Suprapubic skin (tissue), 4 donors: ENCODE results near the gene ATG9A. TPM values are rescaled to one million over a fixed set of nuclear protein-coding genes. Genes with fewer than 3 reads are reported as not detected.

Experiments
- DNase-seq, 2 donors: peaks; one replicate each; pipeline ENCODE4 v3.0.0-alpha.2; 2019; ENCODE audit warnings: low spot score in 2 of 2
- H3K27ac ChIP-seq: fragments of 200-600 bp; sonication (generic); one replicate; pipeline ENCODE4 v1.5.1; 2019
- H3K27me3 ChIP-seq: fragments of 200-600 bp; sonication (generic); one replicate; pipeline ENCODE4 v1.5.1; 2019
- H3K36me3 ChIP-seq: fragments of 200-600 bp; sonication (generic); one replicate; pipeline ENCODE4 v1.5.1; 2019
- H3K4me1 ChIP-seq: fragments of 200-600 bp; sonication (generic); one replicate; pipeline ENCODE4 v1.5.1; 2019
- H3K4me3 ChIP-seq: fragments of 200-600 bp; sonication (generic); one replicate; pipeline ENCODE4 v1.5.1; 2019; ENCODE audit warnings: mild to moderate bottlenecking
- H3K9me3 ChIP-seq: fragments of 200-600 bp; sonication (generic); one replicate; pipeline ENCODE4 v1.5.1; 2019
- EP300 ChIP-seq: sonication (generic); formaldehyde crosslinking; IDR thresholded peaks from one replicate; pipeline ENCODE4 v1.6.1; 2017; ENCODE audit warnings: antibody characterized with exemption
- POLR2A ChIP-seq, 2 donors: fragments of 450-650 bp; IDR thresholded peaks; one replicate each; pipeline ENCODE4 v1.6.1; 2017; ENCODE audit warnings: antibody characterized with exemption in 2 of 2, mild to moderate bottlenecking in 2 of 2, moderate library complexity in 2 of 2
- POLR2AphosphoS5 ChIP-seq, 3 donors: sonication (generic); formaldehyde crosslinking; IDR thresholded peaks; one replicate each; pipeline ENCODE4 v1.6.1; 2017; ENCODE audit warnings: antibody characterized with exemption in 3 of 3
- WGBS: methylation state at CpG from one replicate; pipeline ENCODE4 v1.1.5; 2018; 5-methylcytosine and 5-hydroxymethylcytosine counted together
- total RNA-seq, 4 donors: library from RNA; depleted of rRNA; stranded (reverse); fragments of >200 nt; gene quantifications; one replicate each; pipeline ENCODE4 v1.1.0, GENCODE V29; 2016
- TF ChIP-seq, protein P1 (sequence below), 2 donors: fragments of 200-600 bp in 1 of 2; fragments of 450-650 bp in 1 of 2; sonication (generic) in 1 of 2; IDR thresholded peaks; one replicate each; pipeline ENCODE4 v1.5.1; 2016 to 2019; ENCODE audit warnings: antibody characterized with exemption in 2 of 2, mild to moderate bottlenecking in 1 of 2, moderate library complexity in 1 of 2

ATG9A gene
- total RNA-seq, 4 donors from 2014 or later: 60.3 to 83.9 (median 64.6) TPM

DNA sequence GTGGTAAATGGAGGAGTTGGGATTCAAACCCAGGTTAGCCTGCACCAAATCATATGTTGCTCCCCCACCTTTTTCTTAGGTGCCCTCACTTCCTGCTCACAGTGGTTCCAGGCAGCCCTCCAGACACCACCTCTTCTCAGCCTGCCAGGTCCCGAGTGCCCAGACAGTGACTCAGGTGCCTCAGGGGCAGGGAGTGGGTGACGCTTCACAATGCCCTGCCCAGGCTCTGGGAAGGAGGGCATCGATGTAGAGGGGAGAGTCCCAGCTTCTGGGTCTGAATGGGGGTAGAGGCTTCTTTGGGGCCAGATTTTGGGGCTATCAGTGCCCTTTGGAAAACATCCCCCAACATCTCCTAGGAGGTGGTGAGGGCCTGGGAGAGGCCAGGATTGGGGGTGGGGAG, 44.5 kb upstream of the ATG9A start:
- no peak for DNase-seq
- 61% methylated on average over 3 of the region's 3 CpGs for WGBS
- Histone ChIP-seq H3K27ac (peak overlapping the region; percentile 90), H3K36me3 (no peaks in the 10 kb centered on the region), H3K4me3 (no peak overlapping the region), H3K27me3 (no peaks in the 10 kb centered on the region), H3K4me1 (peaks cover 31% of the 10 kb centered on the region), H3K9me3 (no peaks in the 10 kb centered on the region)
- peak in 1 of 3 donors; percentile 7 for TF ChIP-seq POLR2AphosphoS5 (IDR thresholded peaks at IDR 0.05)
- TF ChIP-seq POLR2A (IDR thresholded peaks at IDR 0.05): no peak
- no peak for TF ChIP-seq EP300

DNA sequence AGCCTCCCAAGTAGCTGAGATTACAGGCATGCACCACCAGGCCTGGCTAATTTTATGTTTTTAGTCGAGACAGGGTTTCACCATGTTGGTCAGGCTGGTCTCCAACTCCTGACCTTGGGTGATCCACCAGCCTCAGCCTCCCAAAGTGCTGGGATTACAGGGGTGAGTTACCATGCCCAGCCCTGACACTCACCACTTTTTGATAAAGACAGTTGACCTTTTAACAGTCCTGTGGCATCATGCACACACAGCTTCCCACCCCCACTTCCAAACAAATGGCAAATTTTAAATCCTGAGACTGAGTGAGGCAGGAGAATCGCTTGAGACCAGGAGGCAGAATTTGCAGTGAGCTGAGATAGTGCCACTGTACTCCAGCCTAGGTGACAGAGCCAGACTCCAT, 43.6 kb upstream of the ATG9A start:
- DNase-seq: no peak
- Histone ChIP-seq H3K36me3 (no peaks in the 10 kb centered on the region), H3K9me3 (no peaks in the 10 kb centered on the region), H3K27ac (no peak overlapping the region), H3K27me3 (no peaks in the 10 kb centered on the region), H3K4me3 (no peak overlapping the region), H3K4me1 (peaks cover 21% of the 10 kb centered on the region)
- 68% methylated on average over 2 of the region's 2 CpGs for WGBS
- TF ChIP-seq POLR2AphosphoS5 (IDR thresholded peaks at IDR 0.05): no peak
- TF ChIP-seq POLR2A (IDR thresholded peaks at IDR 0.05): no peak
- no peak for TF ChIP-seq EP300
- TF ChIP-seq, protein P1, sequence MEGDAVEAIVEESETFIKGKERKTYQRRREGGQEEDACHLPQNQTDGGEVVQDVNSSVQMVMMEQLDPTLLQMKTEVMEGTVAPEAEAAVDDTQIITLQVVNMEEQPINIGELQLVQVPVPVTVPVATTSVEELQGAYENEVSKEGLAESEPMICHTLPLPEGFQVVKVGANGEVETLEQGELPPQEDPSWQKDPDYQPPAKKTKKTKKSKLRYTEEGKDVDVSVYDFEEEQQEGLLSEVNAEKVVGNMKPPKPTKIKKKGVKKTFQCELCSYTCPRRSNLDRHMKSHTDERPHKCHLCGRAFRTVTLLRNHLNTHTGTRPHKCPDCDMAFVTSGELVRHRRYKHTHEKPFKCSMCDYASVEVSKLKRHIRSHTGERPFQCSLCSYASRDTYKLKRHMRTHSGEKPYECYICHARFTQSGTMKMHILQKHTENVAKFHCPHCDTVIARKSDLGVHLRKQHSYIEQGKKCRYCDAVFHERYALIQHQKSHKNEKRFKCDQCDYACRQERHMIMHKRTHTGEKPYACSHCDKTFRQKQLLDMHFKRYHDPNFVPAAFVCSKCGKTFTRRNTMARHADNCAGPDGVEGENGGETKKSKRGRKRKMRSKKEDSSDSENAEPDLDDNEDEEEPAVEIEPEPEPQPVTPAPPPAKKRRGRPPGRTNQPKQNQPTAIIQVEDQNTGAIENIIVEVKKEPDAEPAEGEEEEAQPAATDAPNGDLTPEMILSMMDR (IDR thresholded peaks at IDR 0.05): no peak

DNA sequence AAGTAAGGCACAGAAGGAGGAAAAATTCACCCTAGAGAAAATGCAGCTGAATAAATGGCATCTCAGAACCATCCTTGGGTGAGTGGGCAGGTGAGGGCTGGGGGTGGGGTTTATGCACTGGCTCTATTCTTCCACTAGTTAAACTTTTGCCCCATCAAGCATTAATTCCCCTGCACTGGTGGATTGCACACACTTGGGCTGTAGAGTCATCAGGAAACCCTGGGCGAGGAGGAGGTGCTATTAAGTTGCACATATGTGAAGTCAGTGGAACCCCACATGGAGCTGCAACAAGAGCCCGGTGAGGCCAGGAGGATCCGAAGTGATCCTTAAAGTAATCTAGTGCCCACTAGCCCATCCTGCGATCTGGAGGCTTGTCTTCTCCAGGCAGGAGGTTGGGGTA, 42.9 kb upstream of the ATG9A start:
- H3K9me3 ChIP-seq: no peaks in the 10 kb centered on the region
- no peak overlapping the region for H3K27ac ChIP-seq
- DNase-seq: no peak
- WGBS: 79% methylated on average over 4 of the region's 4 CpGs
- peaks cover 15% of the 10 kb centered on the region for H3K4me1 ChIP-seq
- TF ChIP-seq EP300: no peak
- TF ChIP-seq, protein P1 (IDR thresholded peaks at IDR 0.05): no peak
- no peak overlapping the region for H3K4me3 ChIP-seq
- no peaks in the 10 kb centered on the region for H3K36me3 ChIP-seq
- H3K27me3 ChIP-seq: no peaks in the 10 kb centered on the region

DNA sequence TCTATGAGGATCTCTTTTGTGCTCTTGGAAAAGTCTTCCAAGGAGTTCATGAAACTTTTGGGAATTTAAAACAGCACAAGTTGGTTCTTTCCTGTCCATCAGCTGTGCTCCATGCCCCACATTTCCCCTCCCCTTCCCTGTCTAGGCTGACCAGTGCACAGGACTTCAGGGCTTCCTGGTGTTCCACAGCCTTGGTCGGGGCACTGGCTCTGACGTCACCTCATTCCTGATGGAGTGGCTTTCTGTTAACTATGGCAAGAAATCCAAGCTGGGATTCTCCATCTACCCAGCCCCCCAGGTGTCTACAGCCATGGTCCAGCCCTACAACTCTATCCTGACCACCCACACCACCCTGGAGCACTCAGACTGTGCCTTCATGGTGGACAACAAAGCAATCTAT, 41.6 kb upstream of the ATG9A start:
- Histone ChIP-seq H3K9me3 (no peaks in the 10 kb centered on the region), H3K27me3 (no peaks in the 10 kb centered on the region), H3K36me3 (no peaks in the 10 kb centered on the region), H3K4me3 (no peak overlapping the region), H3K27ac (no peak overlapping the region), H3K4me1 (peaks cover 13% of the 10 kb centered on the region)
- DNase-seq: no peak
- TF ChIP-seq EP300 (no peak), POLR2AphosphoS5 (IDR thresholded peaks at IDR 0.05) (no peak), POLR2A (IDR thresholded peaks at IDR 0.05) (no peak)
- TF ChIP-seq, protein P1 (IDR thresholded peaks at IDR 0.05): no peak
- WGBS: 83% methylated on average over 2 of the region's 2 CpGs

DNA sequence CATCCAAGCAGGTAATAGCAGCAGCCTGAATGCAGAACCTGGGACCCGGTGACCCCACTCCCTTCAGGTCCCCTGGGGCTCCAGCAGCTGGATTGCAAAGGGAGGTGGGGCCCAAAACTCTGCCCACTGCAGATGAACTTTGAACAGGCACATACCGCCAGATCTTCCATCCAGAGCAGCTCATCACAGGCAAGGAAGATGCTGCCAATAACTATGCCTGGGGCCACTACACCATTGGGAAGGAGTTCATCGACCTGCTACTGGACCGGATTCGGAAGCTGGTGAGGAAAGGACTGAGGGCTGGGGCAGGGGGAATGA, 40.6 kb upstream of the ATG9A start:
- WGBS: 74% methylated on average over 5 of the region's 5 CpGs
- DNase-seq: no peak
- no peak overlapping the region for H3K27ac ChIP-seq
- H3K9me3 ChIP-seq: no peaks in the 10 kb centered on the region
- no peaks in the 10 kb centered on the region for H3K27me3 ChIP-seq
- no peak overlapping the region for H3K4me3 ChIP-seq
- TF ChIP-seq POLR2AphosphoS5 (IDR thresholded peaks at IDR 0.05): no peak
- TF ChIP-seq, protein P1 (IDR thresholded peaks at IDR 0.05): no peak
- TF ChIP-seq POLR2A (IDR thresholded peaks at IDR 0.05): no peak
- no peak for TF ChIP-seq EP300
- H3K36me3 ChIP-seq: no peaks in the 10 kb centered on the region
- H3K4me1 ChIP-seq: peaks cover 11% of the 10 kb centered on the region

DNA sequence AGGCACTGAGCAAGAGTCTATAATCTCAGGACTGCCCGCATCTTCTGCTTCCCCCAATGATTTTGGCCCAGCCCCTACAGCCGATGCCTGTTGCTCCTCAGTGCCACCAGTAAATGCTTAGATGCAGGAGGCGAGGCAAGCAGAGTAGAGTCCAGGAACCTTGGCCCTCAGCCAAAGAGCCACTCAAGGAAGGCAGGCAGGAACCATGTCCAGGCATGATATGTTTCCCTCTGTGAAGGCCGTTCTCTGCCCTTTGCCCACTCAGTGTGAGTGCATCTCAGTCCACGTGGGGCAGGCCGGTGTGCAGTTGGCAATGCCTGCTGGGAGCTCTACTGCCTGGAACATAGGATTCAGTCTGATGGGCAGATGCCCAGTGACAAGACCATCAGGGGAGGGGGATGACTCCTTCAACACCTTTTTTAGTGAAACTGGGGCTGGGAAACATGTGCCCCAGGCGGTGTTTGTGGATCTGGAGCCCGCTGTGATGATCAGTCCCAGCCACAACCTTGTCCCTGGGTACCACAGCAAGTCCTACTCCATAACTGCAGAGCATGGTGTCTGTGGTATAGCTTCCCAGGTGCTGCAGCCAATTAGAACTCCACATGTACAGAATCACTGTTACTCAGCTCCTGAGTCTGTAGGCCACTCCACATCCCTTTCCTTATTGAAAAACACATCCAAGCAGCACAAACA, 40.1 kb upstream of the ATG9A start:
- Histone ChIP-seq H3K4me1 (peaks cover 8% of the 10 kb centered on the region), H3K27me3 (no peaks in the 10 kb centered on the region), H3K27ac (no peak overlapping the region), H3K36me3 (no peaks in the 10 kb centered on the region), H3K9me3 (no peaks in the 10 kb centered on the region), H3K4me3 (no peak overlapping the region)
- TF ChIP-seq, protein P1 (IDR thresholded peaks at IDR 0.05): no peak
- TF ChIP-seq EP300 (no peak), POLR2AphosphoS5 (IDR thresholded peaks at IDR 0.05) (no peak)
- DNase-seq: no peak
- 61% methylated on average over 6 of the region's 8 CpGs for WGBS
